MCF 10A (cell line): ENCODE data around the gene CHKA. TPM values are rescaled to one million over a fixed set of nuclear protein-coding genes. Genes with fewer than 3 reads are reported as not detected.

ENCODE experiments used
- BruUV-seq: library from RNA; stranded (reverse); fragments of 400-500 nt; replicated peaks from 2 replicates; lab custom pipeline; 2021; lab: Mats Ljungman, UMichigan
- CTCF ChIA-PET: fragments of 300-600 bp; sonication (Branson Sonifier 250); formaldehyde crosslinking; extraction: SDS; loops from one replicate; lab custom pipeline; 2021; ENCODE audit warnings: antibody characterized with exemption, inconsistent platforms; lab: Yijun Ruan, JAX
- POLR2A ChIA-PET: fragments of 300-600, 350-650 bp; sonication (Branson Sonifier 250); formaldehyde crosslinking; extraction: SDS; loops from one replicate; lab custom pipeline; 2020; ENCODE audit warnings: antibody characterized with exemption, inconsistent platforms; lab: Yijun Ruan, JAX
- DNase-seq: peaks from one replicate; pipeline ENCODE4 v3.0.0-alpha.2; 2018; ENCODE audit not compliant: unreplicated experiment
- H3K27ac Mint-ChIP-seq: one replicate; pipeline ENCODE4 v1.8.0; 2022; ENCODE audit warnings: mild to moderate bottlenecking, low read depth, mixed read lengths; ENCODE audit not compliant: unreplicated experiment
- H3K27me3 Mint-ChIP-seq: one replicate; pipeline ENCODE4 v1.8.0; 2022; ENCODE audit warnings: mixed read lengths; ENCODE audit not compliant: insufficient read depth, unreplicated experiment
- H3K36me3 Mint-ChIP-seq: one replicate; pipeline ENCODE4 v1.8.0; 2022; ENCODE audit warnings: mild to moderate bottlenecking, moderate library complexity, mixed read lengths; ENCODE audit not compliant: insufficient read depth, unreplicated experiment
- H3K4me1 Mint-ChIP-seq: one replicate; pipeline ENCODE4 v1.8.0; 2022; ENCODE audit warnings: mixed read lengths; ENCODE audit not compliant: insufficient read depth, unreplicated experiment
- H3K4me3 Mint-ChIP-seq: one replicate; pipeline ENCODE4 v1.8.0; 2022; ENCODE audit warnings: mild to moderate bottlenecking, moderate library complexity, mixed read lengths; ENCODE audit not compliant: unreplicated experiment
- H3K9me3 Mint-ChIP-seq: one replicate; pipeline ENCODE4 v1.8.0; 2022; ENCODE audit warnings: mixed read lengths; ENCODE audit not compliant: unreplicated experiment
- intact Hi-C: fragments of 100-400 bp; cut with micrococcal nuclease; formaldehyde crosslinking; loops from 2 replicates; pipeline ENCODE4 v1.14.1; 2022
- total RNA-seq: library from RNA; stranded (reverse); gene quantifications from 2 replicates; pipeline ENCODE4 v1.2.3, GENCODE V29; 2022
- TF ChIP-seq, protein P1 (sequence below): fragments of 200-600 bp; IDR thresholded peaks from one replicate; pipeline ENCODE4 v1.8.0; 2022; ENCODE audit warnings: antibody characterized with exemption, mild to moderate bottlenecking; ENCODE audit not compliant: unreplicated experiment

Gene CHKA
- total RNA-seq, 1 experiment from 2014 or later: 7.8 TPM

DNA sequence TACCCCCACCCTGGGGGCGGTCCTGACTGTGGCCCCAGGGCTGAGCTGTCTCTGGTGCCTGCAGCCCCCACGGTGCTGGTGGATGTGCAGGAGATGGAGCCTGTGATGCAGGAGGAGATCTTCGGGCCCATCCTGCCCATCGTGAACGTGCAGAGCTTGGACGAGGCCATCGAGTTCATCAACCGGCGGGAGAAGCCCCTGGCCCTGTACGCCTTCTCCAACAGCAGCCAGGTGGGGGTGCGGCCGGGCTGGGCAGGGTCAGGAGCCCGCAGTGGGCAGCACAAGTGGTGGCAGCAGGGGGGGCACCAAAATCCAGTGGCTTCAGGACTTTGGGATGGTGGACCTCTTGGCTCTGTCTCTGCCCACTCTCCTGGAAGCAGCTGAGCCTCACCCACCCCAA, 98.7 kb downstream of the CHKA start:
- H3K27ac Mint-ChIP-seq: no peak overlapping the region
- intact Hi-C loops: no loop called here
- no peak for DNase-seq
- H3K4me3 Mint-ChIP-seq: no peak overlapping the region
- TF ChIP-seq, protein P1, sequence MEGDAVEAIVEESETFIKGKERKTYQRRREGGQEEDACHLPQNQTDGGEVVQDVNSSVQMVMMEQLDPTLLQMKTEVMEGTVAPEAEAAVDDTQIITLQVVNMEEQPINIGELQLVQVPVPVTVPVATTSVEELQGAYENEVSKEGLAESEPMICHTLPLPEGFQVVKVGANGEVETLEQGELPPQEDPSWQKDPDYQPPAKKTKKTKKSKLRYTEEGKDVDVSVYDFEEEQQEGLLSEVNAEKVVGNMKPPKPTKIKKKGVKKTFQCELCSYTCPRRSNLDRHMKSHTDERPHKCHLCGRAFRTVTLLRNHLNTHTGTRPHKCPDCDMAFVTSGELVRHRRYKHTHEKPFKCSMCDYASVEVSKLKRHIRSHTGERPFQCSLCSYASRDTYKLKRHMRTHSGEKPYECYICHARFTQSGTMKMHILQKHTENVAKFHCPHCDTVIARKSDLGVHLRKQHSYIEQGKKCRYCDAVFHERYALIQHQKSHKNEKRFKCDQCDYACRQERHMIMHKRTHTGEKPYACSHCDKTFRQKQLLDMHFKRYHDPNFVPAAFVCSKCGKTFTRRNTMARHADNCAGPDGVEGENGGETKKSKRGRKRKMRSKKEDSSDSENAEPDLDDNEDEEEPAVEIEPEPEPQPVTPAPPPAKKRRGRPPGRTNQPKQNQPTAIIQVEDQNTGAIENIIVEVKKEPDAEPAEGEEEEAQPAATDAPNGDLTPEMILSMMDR: no peak
- H3K36me3 Mint-ChIP-seq: peaks cover 71% of the 10 kb centered on the region
- peaks cover 27% of the 10 kb centered on the region for H3K4me1 Mint-ChIP-seq
- no TSS peak for BruUV-seq
- CTCF ChIA-PET: interaction anchor here (0.7 to 4.1 kb wide), 4 partner anchors 8 to 21 kb away, joined by 3 to 34 read pairs (median 4); partner anchors contain the start of genes ALDH3B1 and NDUFS8
- H3K9me3 Mint-ChIP-seq: no peaks in the 10 kb centered on the region
- H3K27me3 Mint-ChIP-seq: no peaks in the 10 kb centered on the region
- POLR2A ChIA-PET: interaction anchor here (1.2 to 6.4 kb wide), 2 partner anchors 8 to 13 kb away, joined by 5 to 46 read pairs; partner anchors contain the start of genes ALDH3B1 and NDUFS8

DNA sequence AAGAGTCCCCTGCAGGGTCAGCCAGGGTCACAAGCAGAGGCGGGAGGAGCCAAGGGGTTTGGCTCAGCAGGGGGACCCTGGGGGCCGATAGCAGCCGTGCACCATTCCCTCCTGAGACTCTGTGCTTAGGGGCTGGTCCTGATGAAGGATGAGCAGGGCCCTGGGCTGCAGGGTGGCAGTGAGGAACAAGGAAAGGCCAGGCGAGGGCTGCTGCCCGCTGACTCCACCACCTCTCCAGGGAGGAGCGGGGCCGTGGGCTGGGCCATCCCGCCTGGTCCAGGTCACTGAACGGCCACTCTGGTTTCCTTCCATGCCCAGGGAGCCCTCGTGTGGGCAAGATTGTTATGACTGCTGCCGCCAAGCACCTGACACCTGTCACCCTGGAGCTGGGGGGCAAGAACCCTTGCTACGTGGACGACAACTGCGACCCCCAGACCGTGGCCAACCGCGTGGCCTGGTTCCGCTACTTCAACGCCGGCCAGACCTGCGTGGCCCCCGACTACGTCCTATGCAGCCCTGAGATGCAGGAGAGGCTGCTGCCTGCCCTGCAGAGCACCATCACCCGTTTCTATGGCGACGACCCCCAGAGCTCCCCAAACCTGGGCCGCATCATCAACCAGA, 99.9 kb downstream of the CHKA start:
- POLR2A ChIA-PET: interaction anchor here (1.1 to 6.4 kb wide), 3 partner anchors 9 to 152 kb away, joined by 3 to 46 read pairs (median 5); partner anchors contain the start of genes ALDH3B1 and NDUFS8
- no TSS peak for BruUV-seq

DNA sequence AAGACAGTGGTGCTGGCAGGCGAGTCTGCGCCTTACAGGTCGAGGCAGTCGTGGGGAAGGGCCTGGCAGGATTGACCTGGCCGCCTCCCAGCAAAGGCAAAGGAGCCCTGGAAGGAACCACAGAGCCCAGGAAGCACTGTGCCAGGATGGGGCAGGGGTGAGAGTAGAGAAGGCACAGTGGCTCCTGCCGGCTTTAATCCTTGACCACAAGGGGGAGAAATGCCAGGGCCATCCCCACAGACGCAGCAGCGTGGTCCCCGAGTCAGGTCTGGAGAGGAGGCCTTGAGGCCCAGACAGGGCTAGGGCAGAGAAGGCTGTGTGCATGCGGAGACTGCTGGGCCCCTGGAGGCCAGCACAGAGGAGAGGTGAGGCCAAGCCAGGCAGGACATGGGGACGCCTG, 100.6 kb downstream of the CHKA start:
- Mint-ChIP-seq H3K27ac (peak overlapping the region; percentile 92), H3K36me3 (peaks cover 70% of the 10 kb centered on the region), H3K4me3 (no peak overlapping the region), H3K9me3 (no peaks in the 10 kb centered on the region), H3K27me3 (no peaks in the 10 kb centered on the region), H3K4me1 (peaks cover 44% of the 10 kb centered on the region)
- TF ChIP-seq, protein P1: peak; percentile 25
- ChIA-PET CTCF (interaction anchor here (0.6 to 4.1 kb wide), 7 partner anchors 9 to 365 kb away, joined by 3 to 34 read pairs (median 3); partner anchors contain the start of gene ALDH3B1), POLR2A (interaction anchor here (0.6 to 6.4 kb wide), 4 partner anchors 11 to 334 kb away, joined by 3 to 46 read pairs (median 3); partner anchors contain the start of gene ALDH3B1)
- intact Hi-C loops: no loop called here
- BruUV-seq: no TSS peak
- DNase-seq: peak; percentile 90

More for the DNA sequence above, 99.9 kb downstream of the CHKA start:
- CTCF ChIA-PET: interaction anchor here (0.6 to 4.1 kb wide), 6 partner anchors 11 to 430 kb away, joined by 3 to 34 read pairs (median 3); partner anchors contain the start of gene ALDH3B1
- TF ChIP-seq, protein P1: peak; percentile 50
- Mint-ChIP-seq H3K9me3 (no peaks in the 10 kb centered on the region), H3K27ac (peak overlapping the region; percentile 92), H3K27me3 (no peaks in the 10 kb centered on the region), H3K4me3 (no peak overlapping the region), H3K36me3 (peaks cover 74% of the 10 kb centered on the region), H3K4me1 (peaks cover 40% of the 10 kb centered on the region)
- peak; percentile 73 for DNase-seq
- intact Hi-C loops: loop anchor here (1.0 kb wide), 1 partner anchor 12 kb away; no protein-coding TSS in a partner anchor

DNA sequence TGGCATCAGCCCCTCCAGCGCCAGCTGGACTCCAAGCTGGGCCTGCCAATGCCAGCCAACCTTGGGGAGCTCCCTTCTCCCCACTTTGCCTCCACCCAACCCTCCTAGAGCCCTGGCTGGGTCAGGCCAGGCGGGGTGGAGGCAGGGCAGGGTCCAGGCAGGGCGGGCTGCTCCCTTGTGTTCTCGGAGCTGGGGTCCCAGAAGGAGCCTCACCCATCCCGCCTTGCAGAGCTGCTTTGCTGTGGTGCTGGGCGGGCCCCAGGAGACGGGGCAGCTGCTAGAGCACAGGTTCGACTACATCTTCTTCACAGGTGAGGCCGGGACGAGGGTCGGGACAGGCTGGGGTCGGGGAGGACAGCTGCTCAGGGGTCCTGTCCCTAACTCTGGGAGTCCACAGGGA, 101.7 kb downstream of the CHKA start:
- Mint-ChIP-seq H3K36me3 (peaks cover 73% of the 10 kb centered on the region), H3K4me1 (peaks cover 51% of the 10 kb centered on the region), H3K9me3 (no peaks in the 10 kb centered on the region), H3K27me3 (no peaks in the 10 kb centered on the region), H3K4me3 (no peak overlapping the region), H3K27ac (no peak overlapping the region)
- TF ChIP-seq, protein P1: no peak
- intact Hi-C loops: no loop called here
- DNase-seq: no peak
- POLR2A ChIA-PET: interaction anchor here (0.6 to 6.4 kb wide), 3 partner anchors 10 to 666 kb away, joined by 3 to 46 read pairs (median 3); partner anchors contain the start of genes ALDH3B1 and POLD4
- no TSS peak for BruUV-seq
- CTCF ChIA-PET: interaction anchor here (0.6 to 4.1 kb wide), 2 partner anchors 9 to 279 kb away, joined by 4 to 34 read pairs; partner anchors contain the start of gene ALDH3B1
